ENCODE results near the gene DAP.

DNA sequence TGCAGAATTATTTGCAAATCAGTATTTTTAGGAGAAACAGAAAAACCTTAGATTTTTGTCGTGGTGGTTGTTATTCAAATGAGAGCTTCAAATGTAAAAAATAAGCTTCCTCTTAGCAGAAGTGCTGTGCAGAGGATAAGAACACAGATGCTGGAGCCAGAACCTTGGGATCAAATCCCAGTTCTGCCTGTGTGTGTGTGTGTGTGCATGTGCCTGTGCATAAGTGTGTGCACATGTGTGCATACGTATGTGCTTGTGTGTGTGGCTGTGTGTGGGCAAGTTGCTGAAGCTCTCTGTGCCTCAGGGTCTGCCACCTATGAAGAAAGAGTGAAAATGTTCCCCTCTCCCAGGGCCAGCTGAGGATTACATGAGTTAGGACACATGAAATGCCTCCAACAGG, 8.6 kb downstream of the DAP start:
- TF ChIP-seq, protein P1, sequence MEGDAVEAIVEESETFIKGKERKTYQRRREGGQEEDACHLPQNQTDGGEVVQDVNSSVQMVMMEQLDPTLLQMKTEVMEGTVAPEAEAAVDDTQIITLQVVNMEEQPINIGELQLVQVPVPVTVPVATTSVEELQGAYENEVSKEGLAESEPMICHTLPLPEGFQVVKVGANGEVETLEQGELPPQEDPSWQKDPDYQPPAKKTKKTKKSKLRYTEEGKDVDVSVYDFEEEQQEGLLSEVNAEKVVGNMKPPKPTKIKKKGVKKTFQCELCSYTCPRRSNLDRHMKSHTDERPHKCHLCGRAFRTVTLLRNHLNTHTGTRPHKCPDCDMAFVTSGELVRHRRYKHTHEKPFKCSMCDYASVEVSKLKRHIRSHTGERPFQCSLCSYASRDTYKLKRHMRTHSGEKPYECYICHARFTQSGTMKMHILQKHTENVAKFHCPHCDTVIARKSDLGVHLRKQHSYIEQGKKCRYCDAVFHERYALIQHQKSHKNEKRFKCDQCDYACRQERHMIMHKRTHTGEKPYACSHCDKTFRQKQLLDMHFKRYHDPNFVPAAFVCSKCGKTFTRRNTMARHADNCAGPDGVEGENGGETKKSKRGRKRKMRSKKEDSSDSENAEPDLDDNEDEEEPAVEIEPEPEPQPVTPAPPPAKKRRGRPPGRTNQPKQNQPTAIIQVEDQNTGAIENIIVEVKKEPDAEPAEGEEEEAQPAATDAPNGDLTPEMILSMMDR (IDR thresholded peaks at IDR 0.05; ENCODE audit: low read depth, low read length, missing input control), result no peak
- TF ChIP-seq YY1 (IDR thresholded peaks at IDR 0.05) (no peak), TAF1 (conservative IDR thresholded peaks at IDR 0.05) (no peak), SP1 (IDR thresholded peaks at IDR 0.05) (no peak), FOXA1 (IDR thresholded peaks at IDR 0.05) (no peak), HNF4G (IDR thresholded peaks at IDR 0.05) (no peak), GABPA (IDR thresholded peaks at IDR 0.05 in 1 of 2, conservative IDR thresholded peaks at IDR 0.05 in 1 of 2) (no peak), RXRA (IDR thresholded peaks at IDR 0.05) (no peak), FOXA2 (IDR thresholded peaks at IDR 0.05) (no peak), RAD21 (IDR thresholded peaks at IDR 0.05) (no peak), JUND (IDR thresholded peaks at IDR 0.05) (no peak)
- TF ChIP-seq, protein P2, sequence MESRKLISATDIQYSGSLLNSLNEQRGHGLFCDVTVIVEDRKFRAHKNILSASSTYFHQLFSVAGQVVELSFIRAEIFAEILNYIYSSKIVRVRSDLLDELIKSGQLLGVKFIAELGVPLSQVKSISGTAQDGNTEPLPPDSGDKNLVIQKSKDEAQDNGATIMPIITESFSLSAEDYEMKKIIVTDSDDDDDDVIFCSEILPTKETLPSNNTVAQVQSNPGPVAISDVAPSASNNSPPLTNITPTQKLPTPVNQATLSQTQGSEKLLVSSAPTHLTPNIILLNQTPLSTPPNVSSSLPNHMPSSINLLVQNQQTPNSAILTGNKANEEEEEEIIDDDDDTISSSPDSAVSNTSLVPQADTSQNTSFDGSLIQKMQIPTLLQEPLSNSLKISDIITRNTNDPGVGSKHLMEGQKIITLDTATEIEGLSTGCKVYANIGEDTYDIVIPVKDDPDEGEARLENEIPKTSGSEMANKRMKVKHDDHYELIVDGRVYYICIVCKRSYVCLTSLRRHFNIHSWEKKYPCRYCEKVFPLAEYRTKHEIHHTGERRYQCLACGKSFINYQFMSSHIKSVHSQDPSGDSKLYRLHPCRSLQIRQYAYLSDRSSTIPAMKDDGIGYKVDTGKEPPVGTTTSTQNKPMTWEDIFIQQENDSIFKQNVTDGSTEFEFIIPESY (IDR thresholded peaks at IDR 0.05), result no peak
- TF ChIP-seq, protein P3, sequence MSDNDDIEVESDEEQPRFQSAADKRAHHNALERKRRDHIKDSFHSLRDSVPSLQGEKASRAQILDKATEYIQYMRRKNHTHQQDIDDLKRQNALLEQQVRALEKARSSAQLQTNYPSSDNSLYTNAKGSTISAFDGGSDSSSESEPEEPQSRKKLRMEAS (IDR thresholded peaks at IDR 0.05), result no peak
